Natural killer cell treated with Interleukin-12 subunit alpha and Interleukin-12 subunit beta and Interleukin-15 and Interleukin-18, amount 100 ng/mL, for 72 hours (primary cell): ENCODE measurements around the gene AP1S1. TPM values are rescaled to one million over a fixed set of nuclear protein-coding genes. Genes with fewer than 3 reads are reported as not detected.
A peak's percentile ranks its signal among the peaks of the same experiment; 100 is the strongest.

Source experiments
- ATAC-seq, 2 donors: fragments of 150-1000 bp; cut with Tn5 transposase in 1 of 2; sonication (Bioruptor Pico), chemical (Tn5 transposase) in 1 of 2; 2 replicates each; pipeline ENCODE4 v1.10.0; 2021
- DNase-seq: peaks from one replicate; pipeline ENCODE4 v3.0.0; 2022; ENCODE audit warnings: low spot score
- H3K27ac Mint-ChIP-seq, 2 donors: 1 replicate in 1 of 2; 2 replicates in 1 of 2; pipeline ENCODE4 v1.8.0; 2022; ENCODE audit warnings: mixed read lengths in 2 of 2, mild to moderate bottlenecking in 1 of 2, moderate library complexity in 1 of 2
- H3K27me3 Mint-ChIP-seq, 2 donors: 1 replicate in 1 of 2; 2 replicates in 1 of 2; pipeline ENCODE4 v1.8.0; 2022; ENCODE audit warnings: mixed read lengths in 2 of 2
- H3K36me3 Mint-ChIP-seq: one replicate; pipeline ENCODE4 v1.8.0; 2022; ENCODE audit warnings: mixed read lengths
- H3K4me1 Mint-ChIP-seq, 2 donors: 1 replicate in 1 of 2; 2 replicates in 1 of 2; pipeline ENCODE4 v1.8.0; 2022; ENCODE audit warnings: low read depth in 2 of 2, mixed read lengths in 2 of 2, mild to moderate bottlenecking in 1 of 2
- H3K4me3 Mint-ChIP-seq: one replicate; pipeline ENCODE4 v1.8.0; 2022; ENCODE audit warnings: mixed read lengths
- H3K9me3 Mint-ChIP-seq: 2 replicates; pipeline ENCODE4 v1.8.0; 2022; ENCODE audit warnings: mixed read lengths
- total RNA-seq, 2 donors: library from RNA; stranded (reverse); gene quantifications; one replicate each; pipeline ENCODE4 v1.2.3, GENCODE V29; 2022

The AP1S1 gene
- total RNA-seq, 2 donors from 2014 or later, result 30.9 to 39.4 TPM

GRCh38 chr7:101165958-101166647, 11.8 kb downstream of the AP1S1 start:
- peaks cover 46 to 56% of the 10 kb centered on the region in 2 donors for H3K27me3 Mint-ChIP-seq

GRCh38 chr7:101166648-101166908, 12.3 kb downstream of the AP1S1 start:
- H3K4me1 Mint-ChIP-seq, result peaks cover 44 to 48% of the 10 kb centered on the region in 2 donors
- no peaks in the 10 kb centered on the region for H3K9me3 Mint-ChIP-seq
- DNase-seq (no peak), ATAC-seq (no peak)
- no peaks in the 10 kb centered on the region for H3K36me3 Mint-ChIP-seq
- H3K27me3 Mint-ChIP-seq, result peaks cover 50 to 61% of the 10 kb centered on the region in 2 donors
- H3K4me3 Mint-ChIP-seq, result no peak overlapping the region
- no peak overlapping the region for H3K27ac Mint-ChIP-seq

More at GRCh38 chr7:101165958-101166647, 11.8 kb downstream of the AP1S1 start:
- ATAC-seq (no peak), DNase-seq (no peak)
- H3K36me3 Mint-ChIP-seq, result no peaks in the 10 kb centered on the region
- H3K27ac Mint-ChIP-seq, result peak overlapping the region in 1 of 2 donors; percentile 74
- no peaks in the 10 kb centered on the region for H3K9me3 Mint-ChIP-seq
- peak overlapping the region; percentile 76 for H3K4me3 Mint-ChIP-seq
- H3K4me1 Mint-ChIP-seq, result peaks cover 39 to 43% of the 10 kb centered on the region in 2 donors

- Mint-ChIP-seq H3K36me3 (no peaks in the 10 kb centered on the region), H3K4me1 (peaks cover 47 to 51% of the 10 kb centered on the region in 2 donors), H3K27me3 (peaks cover 53 to 66% of the 10 kb centered on the region in 2 donors), H3K9me3 (no peaks in the 10 kb centered on the region), H3K27ac (no peak overlapping the region), H3K4me3 (peak overlapping the region; percentile 32)
- ATAC-seq (no peak), DNase-seq (no peak)
Observed at GRCh38 chr7:101166909-101167644, 12.8 kb downstream of the AP1S1 start.

- Mint-ChIP-seq H3K36me3 (no peaks in the 10 kb centered on the region), H3K4me3 (no peak overlapping the region), H3K9me3 (no peaks in the 10 kb centered on the region), H3K27me3 (peaks cover 56 to 70% of the 10 kb centered on the region in 2 donors), H3K27ac (peak overlapping the region; percentile 6 to 24), H3K4me1 (peaks cover 47 to 51% of the 10 kb centered on the region in 2 donors)
- ATAC-seq (no peak), DNase-seq (no peak)
Observed at GRCh38 chr7:101167645-101168411, 13.6 kb downstream of the AP1S1 start.

- DNase-seq (no peak), ATAC-seq (no peak)
- Mint-ChIP-seq H3K27me3 (peaks cover 54 to 72% of the 10 kb centered on the region in 2 donors), H3K4me1 (peaks cover 47 to 51% of the 10 kb centered on the region in 2 donors), H3K36me3 (no peaks in the 10 kb centered on the region), H3K4me3 (peak overlapping the region; percentile 38), H3K9me3 (no peaks in the 10 kb centered on the region), H3K27ac (peak overlapping the region; percentile 6 to 24)
Observed at GRCh38 chr7:101168412-101169049, 14.3 kb downstream of the AP1S1 start.

GRCh38 chr7:101169110-101169837, 15.0 kb downstream of the AP1S1 start:
- H3K36me3 Mint-ChIP-seq, result no peaks in the 10 kb centered on the region
- peaks cover 54 to 56% of the 10 kb centered on the region in 2 donors for H3K4me1 Mint-ChIP-seq
- peaks cover 59 to 80% of the 10 kb centered on the region in 2 donors for H3K27me3 Mint-ChIP-seq
- H3K4me3 Mint-ChIP-seq, result peak overlapping the region; percentile 67
- peak overlapping the region in 1 of 2 donors; percentile 8 for H3K27ac Mint-ChIP-seq
- DNase-seq (no peak), ATAC-seq (no peak)
- no peaks in the 10 kb centered on the region for H3K9me3 Mint-ChIP-seq

- no peaks in the 10 kb centered on the region for H3K36me3 Mint-ChIP-seq
- peaks cover 62 to 87% of the 10 kb centered on the region in 2 donors for H3K27me3 Mint-ChIP-seq
- DNase-seq (peak; percentile 84), ATAC-seq (peak; percentile 58 to 72)
- peaks cover 55 to 59% of the 10 kb centered on the region in 2 donors for H3K4me1 Mint-ChIP-seq
- H3K27ac Mint-ChIP-seq, result no peak overlapping the region
- peak overlapping the region; percentile 67 for H3K4me3 Mint-ChIP-seq
- H3K9me3 Mint-ChIP-seq, result no peaks in the 10 kb centered on the region
Observed at GRCh38 chr7:101169838-101170551, 15.7 kb downstream of the AP1S1 start.

- DNase-seq (no peak), ATAC-seq (no peak)
- peak overlapping the region in 1 of 2 donors; percentile 31 for H3K27ac Mint-ChIP-seq
- no peaks in the 10 kb centered on the region for H3K9me3 Mint-ChIP-seq
- no peaks in the 10 kb centered on the region for H3K36me3 Mint-ChIP-seq
- peaks cover 65 to 89% of the 10 kb centered on the region in 2 donors for H3K27me3 Mint-ChIP-seq
- peaks cover 50 to 51% of the 10 kb centered on the region in 2 donors for H3K4me1 Mint-ChIP-seq
- peak overlapping the region; percentile 31 for H3K4me3 Mint-ChIP-seq
Observed at GRCh38 chr7:101170617-101171441, 16.6 kb downstream of the AP1S1 start.

- DNase-seq, result no peak
- Mint-ChIP-seq H3K36me3 (no peaks in the 10 kb centered on the region), H3K27ac (peak overlapping the region in 1 of 2 donors; percentile 31), H3K27me3 (peaks cover 65 to 90% of the 10 kb centered on the region in 2 donors), H3K4me1 (peaks cover 45 to 47% of the 10 kb centered on the region in 2 donors), H3K4me3 (peak overlapping the region; percentile 31), H3K9me3 (no peaks in the 10 kb centered on the region)
- no peak for ATAC-seq
Observed at GRCh38 chr7:101171442-101171837, 17.2 kb downstream of the AP1S1 start.

- H3K4me1 Mint-ChIP-seq, result peaks cover 41 to 42% of the 10 kb centered on the region in 2 donors
- no peaks in the 10 kb centered on the region for H3K36me3 Mint-ChIP-seq
- peaks cover 67 to 92% of the 10 kb centered on the region in 2 donors for H3K27me3 Mint-ChIP-seq
- no peak overlapping the region for H3K27ac Mint-ChIP-seq
- H3K4me3 Mint-ChIP-seq, result peak overlapping the region; percentile 32
- no peaks in the 10 kb centered on the region for H3K9me3 Mint-ChIP-seq
- DNase-seq, result no peak
- no peak for ATAC-seq
Observed at GRCh38 chr7:101172005-101172853, 18.0 kb downstream of the AP1S1 start.
